DOHH2 (cell line): ENCODE measurements around the gene TMEM132D.

Experiments used
- H3F3A ChIP-seq: fragments of 200-600 bp; sonication (generic), shearing (Covaris generic); 2 replicates; pipeline ENCODE4 v1.6.0; 2016; ENCODE audit warnings: antibody characterized with exemption, mild to moderate bottlenecking; ENCODE audit not compliant: control insufficient read depth, insufficient read depth
- H3K27ac ChIP-seq: fragments of 200-600 bp; sonication (generic); 2 replicates; pipeline ENCODE4 v1.5.1; 2014; ENCODE audit warnings: low read depth, mild to moderate bottlenecking, low read length, moderate library complexity
- H3K27me3 ChIP-seq: fragments of 200-600 bp; sonication (generic); 2 replicates; pipeline ENCODE4 v1.6.1; 2014; ENCODE audit warnings: mild to moderate bottlenecking, low read length, mixed read lengths; ENCODE audit not compliant: control insufficient read depth
- H3K36me3 ChIP-seq: fragments of 200-600 bp; sonication (generic); 2 replicates; pipeline ENCODE4 v1.6.1; 2014; ENCODE audit warnings: mild to moderate bottlenecking, low read length, moderate library complexity, mixed read lengths; ENCODE audit not compliant: control insufficient read depth
- H3K4me1 ChIP-seq: fragments of 200-600 bp; sonication (generic); 2 replicates; pipeline ENCODE4 v1.6.1; 2014; ENCODE audit warnings: mild to moderate bottlenecking, low read length, mixed read lengths; ENCODE audit not compliant: control insufficient read depth
- H3K4me2 ChIP-seq: fragments of 200-600 bp; sonication (generic); 2 replicates; pipeline ENCODE4 v1.6.0; 2014; ENCODE audit warnings: mild to moderate bottlenecking, low read length, moderate library complexity
- H3K4me3 ChIP-seq: fragments of 200-600 bp; sonication (generic); 2 replicates; pipeline ENCODE4 v1.5.1; 2014; ENCODE audit warnings: mild to moderate bottlenecking, low read length, mixed read lengths
- H3K79me2 ChIP-seq: fragments of 200-600 bp; sonication (generic); 2 replicates; pipeline ENCODE4 v1.6.1; 2014; ENCODE audit warnings: mild to moderate bottlenecking, low read length, mixed read lengths; ENCODE audit not compliant: control insufficient read depth
- H3K9me2 ChIP-seq: fragments of 200-600 bp; sonication (generic); replicated peaks from 2 replicates; pipeline ENCODE4 v1.6.1; 2014; ENCODE audit warnings: mild to moderate bottlenecking, low read length, mixed read lengths; ENCODE audit not compliant: control insufficient read depth
- H3K9me3 ChIP-seq: fragments of 200-600 bp; sonication (generic); 2 replicates; pipeline ENCODE4 v1.6.1; 2014; ENCODE audit warnings: antibody characterized with exemption, low read length, mixed read lengths; ENCODE audit not compliant: control insufficient read depth, insufficient read depth
- H4K20me1 ChIP-seq: fragments of 200-600 bp; sonication (generic); 2 replicates; pipeline ENCODE4 v1.6.0; 2014; ENCODE audit warnings: low read depth, mild to moderate bottlenecking, antibody characterized with exemption, low read length, moderate library complexity; ENCODE audit not compliant: control insufficient read depth, insufficient read depth
- EZH2phosphoT487 ChIP-seq: fragments of 200-600 bp; sonication (generic); IDR thresholded peaks from 2 replicates; pipeline ENCODE4 v1.6.1; 2017; ENCODE audit warnings: borderline replicate concordance, mild to moderate bottlenecking, antibody characterized with exemption, low read length, moderate library complexity, mixed read lengths
- TF ChIP-seq, protein P1 (sequence below): fragments of 200-600 bp; sonication (generic); IDR thresholded peaks from one replicate; pipeline ENCODE4 v1.5.1; 2014; ENCODE audit warnings: antibody characterized with exemption, mild to moderate bottlenecking, low read depth, low read length; ENCODE audit not compliant: poor library complexity, severe bottlenecking

TMEM132D gene

DNA sequence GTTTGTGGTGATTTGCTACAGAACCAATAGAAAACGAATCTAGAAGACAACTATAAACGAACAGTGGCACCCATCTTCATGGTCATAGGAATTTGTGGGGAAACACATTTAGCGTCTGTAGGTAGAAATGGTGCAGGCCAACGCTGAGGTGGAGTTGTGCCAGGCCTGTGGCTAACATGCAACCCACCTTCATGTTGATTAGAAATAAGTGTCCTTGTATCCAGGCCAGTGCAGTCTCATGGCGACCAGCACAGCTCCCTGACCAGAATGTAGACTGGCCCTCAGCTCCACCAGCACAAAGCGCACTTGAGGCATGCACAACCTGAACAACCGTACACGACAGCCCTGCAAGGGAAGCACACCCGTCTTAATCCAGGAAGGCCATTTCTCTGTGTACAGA is 187.0 kb downstream of the TMEM132D start:
- no peaks in the 10 kb centered on the region for H3F3A ChIP-seq
- no peak overlapping the region for H3K27ac ChIP-seq
- no peaks in the 10 kb centered on the region for H3K79me2 ChIP-seq
- no peaks in the 10 kb centered on the region for H3K36me3 ChIP-seq
- no peaks in the 10 kb centered on the region; the same call in 1 of the 2 replicates for H3K9me3 ChIP-seq
- no peaks in the 10 kb centered on the region for H3K9me2 ChIP-seq
- H3K4me2 ChIP-seq, result no peak overlapping the region
- H4K20me1 ChIP-seq, result no peaks in the 10 kb centered on the region
- H3K4me3 ChIP-seq, result no peak overlapping the region
- H3K4me1 ChIP-seq, result no peaks in the 10 kb centered on the region
- no peaks in the 10 kb centered on the region for H3K27me3 ChIP-seq
- no peak for TF ChIP-seq EZH2phosphoT487
- TF ChIP-seq, protein P1, sequence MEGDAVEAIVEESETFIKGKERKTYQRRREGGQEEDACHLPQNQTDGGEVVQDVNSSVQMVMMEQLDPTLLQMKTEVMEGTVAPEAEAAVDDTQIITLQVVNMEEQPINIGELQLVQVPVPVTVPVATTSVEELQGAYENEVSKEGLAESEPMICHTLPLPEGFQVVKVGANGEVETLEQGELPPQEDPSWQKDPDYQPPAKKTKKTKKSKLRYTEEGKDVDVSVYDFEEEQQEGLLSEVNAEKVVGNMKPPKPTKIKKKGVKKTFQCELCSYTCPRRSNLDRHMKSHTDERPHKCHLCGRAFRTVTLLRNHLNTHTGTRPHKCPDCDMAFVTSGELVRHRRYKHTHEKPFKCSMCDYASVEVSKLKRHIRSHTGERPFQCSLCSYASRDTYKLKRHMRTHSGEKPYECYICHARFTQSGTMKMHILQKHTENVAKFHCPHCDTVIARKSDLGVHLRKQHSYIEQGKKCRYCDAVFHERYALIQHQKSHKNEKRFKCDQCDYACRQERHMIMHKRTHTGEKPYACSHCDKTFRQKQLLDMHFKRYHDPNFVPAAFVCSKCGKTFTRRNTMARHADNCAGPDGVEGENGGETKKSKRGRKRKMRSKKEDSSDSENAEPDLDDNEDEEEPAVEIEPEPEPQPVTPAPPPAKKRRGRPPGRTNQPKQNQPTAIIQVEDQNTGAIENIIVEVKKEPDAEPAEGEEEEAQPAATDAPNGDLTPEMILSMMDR, result no peak

DNA sequence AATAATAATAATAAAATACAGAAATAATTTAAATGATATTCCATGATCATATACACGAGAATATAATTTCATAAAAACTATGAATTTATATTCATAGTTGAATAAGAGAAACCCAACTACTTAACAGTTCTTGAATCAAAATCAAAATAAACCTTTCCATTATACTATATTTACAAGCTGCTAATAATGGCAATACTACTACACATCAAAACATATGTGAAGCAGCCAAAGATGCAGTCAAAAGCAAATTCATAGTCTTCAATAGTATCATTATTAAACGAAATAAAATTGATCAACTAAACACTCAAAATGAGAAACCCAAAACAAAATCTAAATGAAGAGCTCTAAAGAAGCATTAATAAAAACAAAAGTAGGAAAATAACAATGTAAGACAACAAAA is 197.1 kb downstream of the TMEM132D start:
- Histone ChIP-seq H3K27me3 (no peaks in the 10 kb centered on the region), H3K4me2 (no peak overlapping the region), H3K9me2 (no peaks in the 10 kb centered on the region), H3F3A (no peaks in the 10 kb centered on the region), H3K4me1 (no peaks in the 10 kb centered on the region), H4K20me1 (no peaks in the 10 kb centered on the region), H3K27ac (no peak overlapping the region), H3K36me3 (no peaks in the 10 kb centered on the region), H3K4me3 (no peak overlapping the region), H3K79me2 (no peaks in the 10 kb centered on the region), H3K9me3 (peaks cover 3% of the 10 kb centered on the region; the same call in 1 of the 2 replicates)
- TF ChIP-seq, protein P1, result no peak
- no peak for TF ChIP-seq EZH2phosphoT487

DNA sequence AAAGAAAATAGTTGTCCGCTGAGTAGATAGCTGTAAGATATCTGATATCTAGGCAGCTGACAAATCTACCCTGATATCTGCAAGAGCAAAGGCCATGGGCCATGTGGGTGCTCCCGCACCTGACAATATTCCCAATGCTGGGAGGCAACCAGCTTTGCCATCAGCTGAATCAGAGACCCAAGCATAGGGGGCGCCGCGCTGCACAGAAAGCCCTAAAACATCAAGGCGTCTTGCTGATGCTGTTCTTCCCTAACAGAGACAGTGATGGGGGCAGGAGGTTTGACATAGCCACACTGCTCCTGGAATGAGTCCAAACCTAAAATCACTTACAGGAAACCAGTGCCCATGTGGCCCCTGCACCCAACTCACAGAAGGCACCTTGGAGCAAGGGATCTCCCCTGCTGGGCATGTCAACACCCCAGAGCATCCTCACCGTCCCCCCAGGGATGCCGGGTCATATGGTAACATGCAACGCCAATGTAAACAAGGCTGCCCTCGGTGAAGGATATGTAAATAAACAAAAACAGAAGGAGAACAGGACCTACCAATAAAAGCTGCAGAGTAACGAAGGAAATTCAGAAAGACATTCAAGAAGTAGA is 199.5 kb downstream of the TMEM132D start:
- Histone ChIP-seq H3K4me1 (no peaks in the 10 kb centered on the region), H3K27ac (no peak overlapping the region), H3K27me3 (no peaks in the 10 kb centered on the region), H3K79me2 (no peaks in the 10 kb centered on the region), H3F3A (no peaks in the 10 kb centered on the region), H3K36me3 (no peaks in the 10 kb centered on the region), H3K9me2 (no peaks in the 10 kb centered on the region), H3K9me3 (peaks cover 6% of the 10 kb centered on the region; the same call in 1 of the 2 replicates), H3K4me2 (no peak overlapping the region), H4K20me1 (no peaks in the 10 kb centered on the region), H3K4me3 (no peak overlapping the region)
- TF ChIP-seq, protein P1, result no peak
- TF ChIP-seq EZH2phosphoT487, result no peak
